ENCODE measurements around the gene ECEL1.
"Not testable (repeated sequence)": the region's sequence is repeated elsewhere in the genome, so short reads cannot be mapped to it uniquely, and the experiment has no call there.

Gene ECEL1

DNA sequence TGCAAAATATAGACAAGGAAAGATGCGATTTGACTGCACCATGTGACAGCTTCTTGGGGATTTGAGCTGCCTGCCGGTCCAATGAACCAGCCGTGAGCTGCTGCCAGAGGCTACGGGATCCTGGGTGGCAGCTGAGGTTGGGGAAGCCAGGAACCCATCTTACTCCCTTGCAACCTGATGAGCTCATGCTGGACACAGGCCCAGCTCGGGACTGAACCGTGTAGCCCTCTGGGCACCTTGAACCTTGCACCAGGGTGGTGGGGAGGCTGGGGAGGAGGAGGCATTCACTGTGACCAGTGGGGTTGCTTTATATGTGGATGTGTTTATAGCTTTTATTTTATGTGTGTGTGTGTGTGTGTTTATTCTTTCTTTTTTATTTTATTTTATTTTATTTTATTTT lies 22.6 kb downstream of the ECEL1 start:
- no peak overlapping the region for H3K27ac Mint-ChIP-seq
- H3K4me3 Mint-ChIP-seq: no peak overlapping the region
- no peaks in the 10 kb centered on the region for H3K36me3 Mint-ChIP-seq
- peaks cover 3% of the 10 kb centered on the region for H3K27me3 Mint-ChIP-seq
- no peaks in the 10 kb centered on the region for H3K4me1 Mint-ChIP-seq
- no peaks in the 10 kb centered on the region for H3K9me3 Mint-ChIP-seq

DNA sequence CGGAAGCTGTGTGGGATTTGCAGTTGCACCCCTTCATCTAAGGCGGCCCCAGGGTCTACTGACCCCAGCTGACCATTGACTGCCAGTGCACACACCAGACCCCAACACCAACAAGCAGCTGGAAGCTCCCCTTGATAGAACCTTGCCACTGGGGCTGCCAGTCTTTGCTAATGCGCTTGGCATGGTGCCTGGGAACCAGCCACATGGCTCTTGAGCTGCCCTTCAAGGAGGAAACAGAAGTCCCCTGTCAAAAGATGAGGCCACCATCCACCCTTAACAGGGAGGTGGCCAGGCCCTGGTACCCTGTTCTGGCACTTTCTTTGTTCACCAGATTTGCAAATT lies 23.1 kb downstream of the ECEL1 start:
- Mint-ChIP-seq H3K27ac (no peak overlapping the region), H3K27me3 (peaks cover 3% of the 10 kb centered on the region), H3K4me3 (no peak overlapping the region), H3K4me1 (no peaks in the 10 kb centered on the region), H3K9me3 (no peaks in the 10 kb centered on the region), H3K36me3 (no peaks in the 10 kb centered on the region)

DNA sequence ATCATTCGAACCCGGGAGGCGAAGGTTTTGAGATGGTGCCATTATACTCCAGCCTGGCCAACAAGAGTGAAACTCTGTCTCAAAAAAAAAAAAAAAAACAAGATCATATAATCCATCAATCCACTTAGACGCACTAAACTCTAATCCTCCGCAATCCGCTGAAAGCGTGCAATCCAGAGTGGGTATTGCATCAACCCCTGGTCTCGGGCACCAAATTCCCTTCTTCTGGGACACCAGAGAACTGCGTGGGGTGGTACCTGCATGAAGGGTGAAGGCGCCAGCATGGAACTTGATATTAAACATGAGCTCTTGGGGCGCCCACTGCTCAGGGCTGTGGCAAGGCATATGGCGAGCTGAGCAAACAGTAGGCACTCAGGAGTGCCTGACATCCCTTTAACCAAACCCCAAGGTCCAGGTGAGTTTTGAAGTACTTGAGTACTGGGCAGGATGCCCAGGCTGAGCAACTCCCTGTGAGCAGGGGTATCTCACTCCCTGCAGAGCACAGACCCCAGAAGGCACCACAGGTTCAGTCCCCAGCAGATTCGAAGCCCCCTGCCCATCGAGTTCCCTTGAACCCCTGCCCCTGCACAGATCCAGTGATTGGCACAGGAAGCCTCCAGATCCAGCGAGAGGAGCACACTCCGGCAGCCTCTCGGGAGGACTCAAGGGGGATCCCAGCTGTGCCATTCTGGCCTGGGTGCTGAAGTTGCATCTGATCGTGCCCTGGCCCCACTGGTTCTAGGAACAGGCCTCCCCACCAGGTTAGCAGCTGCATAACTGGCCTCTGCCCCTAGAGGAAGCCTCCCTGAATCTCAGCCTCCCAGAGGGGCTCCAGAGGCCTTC lies 23.7 kb downstream of the ECEL1 start:
- H3K9me3 Mint-ChIP-seq: no peaks in the 10 kb centered on the region

DNA sequence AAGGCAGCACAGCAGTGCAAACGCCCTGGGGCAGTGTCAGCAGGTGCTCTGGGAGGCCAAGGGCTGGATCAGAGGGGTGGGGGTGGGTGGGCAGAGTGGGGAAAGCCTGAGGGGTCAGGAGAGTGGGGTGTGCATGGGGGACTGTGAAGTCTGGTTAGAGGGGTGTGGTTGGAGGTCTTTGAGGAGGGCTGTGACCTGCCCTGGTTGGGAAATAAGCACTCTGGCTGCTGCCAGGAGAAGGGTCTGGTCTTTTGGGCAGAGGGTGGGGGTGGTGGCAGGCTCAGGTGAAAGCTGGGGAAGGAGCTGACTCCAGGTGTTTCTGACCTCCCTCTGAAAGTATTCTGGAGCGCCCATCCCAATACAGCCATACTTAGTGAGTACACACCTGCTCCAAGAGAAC lies 27.5 kb downstream of the ECEL1 start:
- H3K9me3 Mint-ChIP-seq: no peaks in the 10 kb centered on the region
- H3K27me3 Mint-ChIP-seq: peaks cover 5% of the 10 kb centered on the region

More for the DNA sequence above, 23.7 kb downstream of the ECEL1 start:
- H3K4me3 Mint-ChIP-seq: no peak overlapping the region
- peaks cover 3% of the 10 kb centered on the region for H3K27me3 Mint-ChIP-seq
- no peak overlapping the region for H3K27ac Mint-ChIP-seq
- no peaks in the 10 kb centered on the region for H3K36me3 Mint-ChIP-seq
- no peaks in the 10 kb centered on the region for H3K4me1 Mint-ChIP-seq

DNA sequence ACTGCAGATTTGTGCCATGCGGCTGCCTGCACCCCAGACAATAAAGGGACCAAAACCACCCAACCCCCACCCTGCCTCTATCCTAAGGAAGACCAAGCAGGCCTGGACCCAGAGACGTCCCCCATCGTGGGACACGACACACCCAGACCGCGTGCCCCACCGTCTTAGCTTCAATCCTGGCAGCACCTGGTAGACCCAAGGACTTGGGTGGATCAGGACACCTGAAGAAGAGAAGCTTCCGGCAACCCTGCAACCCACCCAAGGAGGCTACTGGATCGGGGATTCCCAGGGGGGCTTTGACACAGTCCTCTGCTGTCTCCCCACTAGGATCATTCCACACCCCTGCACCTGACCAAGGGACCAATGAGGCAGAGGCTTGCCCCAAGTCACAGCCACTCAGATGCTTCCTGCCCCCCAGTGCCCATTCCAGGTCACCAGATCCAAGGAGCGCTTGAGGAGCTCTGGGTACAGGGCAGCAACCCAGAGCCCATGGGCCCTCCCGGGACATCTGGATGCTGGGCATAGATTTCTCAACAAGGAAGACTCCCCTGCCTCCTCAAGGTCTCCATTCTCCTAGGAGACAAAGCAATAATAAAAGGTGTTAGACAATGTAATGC lies 28.1 kb downstream of the ECEL1 start:
- H3K27me3 Mint-ChIP-seq: peaks cover 5% of the 10 kb centered on the region
- H3K4me1 Mint-ChIP-seq: no peaks in the 10 kb centered on the region
- no peak overlapping the region for H3K4me3 Mint-ChIP-seq
- H3K36me3 Mint-ChIP-seq: no peaks in the 10 kb centered on the region
- H3K27ac Mint-ChIP-seq: no peak overlapping the region
- no peaks in the 10 kb centered on the region for H3K9me3 Mint-ChIP-seq

More for the DNA sequence above, 27.5 kb downstream of the ECEL1 start:
- Mint-ChIP-seq H3K27ac (no peak overlapping the region), H3K4me3 (no peak overlapping the region), H3K36me3 (no peaks in the 10 kb centered on the region), H3K4me1 (no peaks in the 10 kb centered on the region)

DNA sequence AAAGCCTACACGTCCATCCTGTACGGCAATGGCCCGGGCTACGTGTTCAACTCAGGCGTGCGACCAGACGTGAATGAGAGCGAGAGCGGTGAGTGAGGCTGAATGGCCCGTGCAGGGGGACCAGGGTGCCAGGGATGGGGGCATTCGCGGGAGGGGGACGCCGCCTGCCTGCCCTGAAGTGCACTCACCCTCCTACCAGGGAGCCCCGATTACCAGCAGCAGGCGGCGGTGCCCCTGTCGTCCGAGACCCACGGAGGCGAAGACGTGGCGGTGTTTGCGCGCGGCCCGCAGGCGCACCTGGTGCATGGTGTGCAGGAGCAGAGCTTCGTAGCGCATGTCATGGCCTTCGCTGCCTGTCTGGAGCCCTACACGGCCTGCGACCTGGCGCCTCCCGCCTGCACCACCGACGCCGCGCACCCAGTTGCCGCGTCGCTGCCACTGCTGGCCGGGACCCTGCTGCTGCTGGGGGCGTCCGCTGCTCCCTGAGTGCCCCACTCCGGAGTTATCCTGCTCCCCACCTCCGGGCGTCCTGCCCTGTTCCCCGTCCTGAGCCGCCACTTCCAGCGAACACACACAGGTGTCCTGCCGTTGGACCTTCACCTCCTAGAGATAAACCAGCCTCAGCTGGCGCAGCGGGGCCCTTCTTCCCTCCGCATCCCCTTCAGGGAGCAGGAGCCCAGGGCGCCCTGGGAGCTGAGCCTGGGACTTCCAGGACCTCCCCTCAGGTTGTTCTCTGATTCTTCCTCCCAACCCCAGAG lies 28.8 kb downstream of the ECEL1 start:
- Mint-ChIP-seq H3K36me3 (no peaks in the 10 kb centered on the region), H3K27ac (no peak overlapping the region), H3K27me3 (peaks cover 5% of the 10 kb centered on the region), H3K9me3 (no peaks in the 10 kb centered on the region), H3K4me3 (no peak overlapping the region), H3K4me1 (no peaks in the 10 kb centered on the region)

DNA sequence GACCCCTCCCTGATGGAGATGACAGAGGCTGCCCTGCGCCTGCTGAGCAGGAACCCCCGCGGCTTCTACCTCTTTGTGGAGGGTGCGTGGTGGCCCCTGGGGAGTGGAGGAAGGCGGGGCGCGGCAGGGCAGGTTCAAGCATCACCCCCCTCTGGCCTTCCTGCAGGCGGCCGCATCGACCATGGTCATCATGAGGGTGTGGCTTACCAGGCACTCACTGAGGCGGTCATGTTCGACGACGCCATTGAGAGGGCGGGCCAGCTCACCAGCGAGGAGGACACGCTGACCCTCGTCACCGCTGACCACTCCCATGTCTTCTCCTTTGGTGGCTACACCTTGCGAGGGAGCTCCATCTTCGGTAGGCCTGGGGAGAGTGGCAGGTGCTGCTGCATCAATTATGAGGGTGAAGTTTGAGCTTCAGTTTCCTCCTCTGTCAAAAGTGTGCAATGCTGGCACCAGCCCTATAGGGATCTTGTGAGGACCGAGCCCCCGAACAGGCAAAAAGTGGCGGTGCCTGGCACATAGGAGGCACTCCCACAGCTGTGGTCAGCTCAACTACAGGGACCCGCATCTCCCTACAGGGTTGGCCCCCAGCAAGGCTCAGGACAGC lies 29.5 kb downstream of the ECEL1 start:
- Mint-ChIP-seq H3K36me3 (no peaks in the 10 kb centered on the region), H3K4me1 (no peaks in the 10 kb centered on the region), H3K27ac (no peak overlapping the region), H3K4me3 (no peak overlapping the region), H3K9me3 (no peaks in the 10 kb centered on the region), H3K27me3 (peaks cover 5% of the 10 kb centered on the region)

DNA sequence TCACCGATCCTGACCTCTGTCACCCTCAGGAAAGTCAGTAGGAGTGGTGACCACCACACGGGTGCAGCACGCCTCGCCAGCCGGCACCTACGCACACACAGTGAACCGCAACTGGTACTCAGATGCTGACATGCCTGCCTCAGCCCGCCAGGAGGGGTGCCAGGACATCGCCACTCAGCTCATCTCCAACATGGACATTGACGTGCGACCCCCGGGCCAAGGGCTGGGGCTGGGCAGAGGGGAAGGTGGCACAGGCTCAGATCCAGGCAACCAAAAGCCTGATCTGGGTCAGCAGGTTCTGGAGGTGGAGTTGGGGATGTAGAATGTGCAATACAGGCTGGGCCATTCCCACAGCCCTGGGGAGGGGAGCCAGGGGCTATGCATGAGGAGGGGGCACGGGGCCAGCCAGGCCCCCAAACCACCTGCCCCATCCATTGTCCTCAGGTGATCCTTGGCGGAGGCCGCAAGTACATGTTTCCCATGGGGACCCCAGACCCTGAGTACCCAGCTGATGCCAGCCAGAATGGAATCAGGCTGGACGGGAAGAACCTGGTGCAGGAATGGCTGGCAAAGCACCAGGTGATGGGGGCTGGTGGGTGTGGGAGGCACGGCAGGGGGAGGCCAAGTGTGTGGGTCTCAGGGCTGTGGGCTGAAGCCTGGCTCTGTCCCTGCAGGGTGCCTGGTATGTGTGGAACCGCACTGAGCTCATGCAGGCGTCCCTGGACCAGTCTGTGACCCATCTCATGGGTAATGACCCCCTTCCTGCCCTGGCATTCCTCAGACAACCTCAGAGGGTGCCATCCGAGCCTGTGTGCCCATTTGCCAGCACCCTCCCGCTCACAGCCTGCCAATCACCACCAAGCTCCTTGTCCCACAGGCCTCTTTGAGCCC lies 30.3 kb downstream of the ECEL1 start:
- no peaks in the 10 kb centered on the region for H3K9me3 Mint-ChIP-seq
- H3K36me3 Mint-ChIP-seq: no peaks in the 10 kb centered on the region
- H3K4me1 Mint-ChIP-seq: no peaks in the 10 kb centered on the region
- H3K27ac Mint-ChIP-seq: no peak overlapping the region
- no peak overlapping the region for H3K4me3 Mint-ChIP-seq
- H3K27me3 Mint-ChIP-seq: peaks cover 5% of the 10 kb centered on the region

DNA sequence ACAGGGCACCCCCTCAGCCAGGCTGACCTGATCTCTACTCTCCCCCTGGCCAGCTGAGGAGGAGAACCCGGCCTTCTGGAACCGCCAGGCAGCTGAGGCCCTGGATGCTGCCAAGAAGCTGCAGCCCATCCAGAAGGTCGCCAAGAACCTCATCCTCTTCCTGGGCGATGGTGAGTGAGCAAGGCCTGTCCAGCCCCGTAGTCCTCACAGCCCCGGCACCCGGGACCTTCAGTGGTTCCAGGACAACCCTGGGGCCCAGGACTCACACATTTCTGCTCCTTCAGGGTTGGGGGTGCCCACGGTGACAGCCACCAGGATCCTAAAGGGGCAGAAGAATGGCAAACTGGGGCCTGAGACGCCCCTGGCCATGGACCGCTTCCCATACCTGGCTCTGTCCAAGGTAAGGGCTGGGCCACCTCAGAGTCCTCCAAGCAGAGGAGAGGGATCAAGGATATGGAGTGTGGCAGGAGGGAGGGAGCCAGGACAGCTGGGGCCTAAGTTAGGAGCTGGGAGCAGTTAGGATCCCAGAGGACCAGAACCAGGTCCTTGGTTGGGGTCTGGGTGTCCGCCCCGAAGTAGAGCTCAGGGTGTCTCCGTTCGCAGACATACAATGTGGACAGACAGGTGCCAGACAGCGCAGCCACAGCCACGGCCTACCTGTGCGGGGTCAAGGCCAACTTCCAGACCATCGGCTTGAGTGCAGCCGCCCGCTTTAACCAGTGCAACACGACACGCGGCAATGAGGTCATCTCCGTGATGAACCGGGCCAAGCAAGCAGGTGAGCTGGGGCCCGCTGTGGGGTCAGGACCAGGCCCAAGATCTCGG lies 31.1 kb downstream of the ECEL1 start:
- H3K4me1 Mint-ChIP-seq: no peaks in the 10 kb centered on the region
- no peak overlapping the region for H3K27ac Mint-ChIP-seq
- no peaks in the 10 kb centered on the region for H3K9me3 Mint-ChIP-seq
- no peak overlapping the region for H3K4me3 Mint-ChIP-seq
- no peaks in the 10 kb centered on the region for H3K36me3 Mint-ChIP-seq
- H3K27me3 Mint-ChIP-seq: peaks cover 5% of the 10 kb centered on the region

DNA sequence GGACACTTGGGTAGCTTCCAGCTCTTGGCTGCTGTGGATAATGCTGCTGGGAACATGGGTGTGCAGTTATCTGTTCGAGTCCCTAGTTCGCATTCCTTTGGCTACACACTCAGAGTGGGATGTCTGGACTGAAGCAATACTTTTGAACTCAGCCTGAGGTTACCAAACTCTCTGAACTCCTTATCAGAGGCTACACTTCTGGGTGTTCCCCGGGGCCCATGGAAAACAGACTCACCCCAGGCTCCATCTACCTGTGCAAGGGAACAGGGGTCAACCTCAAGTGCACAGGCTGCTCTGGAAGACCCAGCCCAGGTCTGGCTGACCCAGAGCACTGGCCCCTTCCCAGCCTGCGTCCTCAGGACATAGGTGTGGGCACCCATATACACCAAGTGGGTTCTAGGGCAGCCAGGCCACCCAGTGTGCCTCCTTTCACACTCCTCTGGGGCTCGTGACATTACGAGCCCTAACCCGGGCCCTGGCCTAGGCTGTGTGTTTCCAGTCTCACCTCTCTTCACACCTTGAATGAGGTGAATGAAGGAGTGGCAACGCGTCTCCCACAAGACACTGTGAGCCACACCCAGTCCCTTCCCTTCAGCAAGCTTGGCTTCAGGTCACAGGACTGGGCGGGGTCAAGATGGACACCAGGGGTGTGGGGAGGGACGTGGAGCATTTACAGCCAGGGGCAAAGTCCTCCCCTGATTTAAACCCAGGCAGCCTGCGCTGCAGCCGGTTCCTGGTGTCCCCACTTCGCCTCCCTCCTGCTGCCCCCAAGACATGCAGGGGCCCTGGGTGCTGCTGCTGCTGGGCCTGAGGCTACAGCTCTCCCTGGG lies 32.0 kb downstream of the ECEL1 start, which contains the start of gene ALPI:
Gene ALPI (plus strand): TSS at position 728 of the 830 bp plus-strand sequence. CDS start 47 bp downstream, at position 775.
- no peaks in the 10 kb centered on the region for H3K9me3 Mint-ChIP-seq
- H3K27ac Mint-ChIP-seq: no peak within 1 kb of the TSS
- H3K4me1 Mint-ChIP-seq: no peaks in the 10 kb centered on the region
- H3K4me3 Mint-ChIP-seq: no peak within 1 kb of the TSS
- H3K27me3 Mint-ChIP-seq: peaks cover 5% of the 10 kb centered on the region
- H3K36me3 Mint-ChIP-seq: no peaks in the 10 kb centered on the region

DNA sequence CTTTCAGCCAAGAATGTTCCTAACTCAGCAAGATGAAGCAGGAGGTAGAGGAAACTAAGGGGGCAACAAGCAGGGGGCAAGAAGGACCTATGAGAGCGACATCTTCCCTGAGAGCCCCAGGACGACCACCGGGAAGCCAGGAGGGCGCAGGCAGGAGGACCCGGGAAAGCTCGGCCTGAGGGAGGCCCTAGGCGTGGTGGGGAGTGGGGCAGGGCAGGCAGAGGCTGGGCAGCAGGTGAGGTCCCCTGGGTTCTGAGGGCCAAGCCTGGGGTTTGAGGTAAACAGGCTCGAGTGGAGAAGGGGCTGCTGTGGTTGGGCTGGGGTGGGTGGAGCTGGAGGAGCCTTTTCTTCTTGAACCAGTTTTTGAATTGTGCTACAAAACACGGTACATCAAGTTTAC lies 33.0 kb downstream of the ECEL1 start:
- Mint-ChIP-seq H3K9me3 (no peaks in the 10 kb centered on the region), H3K36me3 (no peaks in the 10 kb centered on the region), H3K4me1 (no peaks in the 10 kb centered on the region), H3K4me3 (no peak overlapping the region), H3K27me3 (peaks cover 4% of the 10 kb centered on the region), H3K27ac (no peak overlapping the region)

DNA sequence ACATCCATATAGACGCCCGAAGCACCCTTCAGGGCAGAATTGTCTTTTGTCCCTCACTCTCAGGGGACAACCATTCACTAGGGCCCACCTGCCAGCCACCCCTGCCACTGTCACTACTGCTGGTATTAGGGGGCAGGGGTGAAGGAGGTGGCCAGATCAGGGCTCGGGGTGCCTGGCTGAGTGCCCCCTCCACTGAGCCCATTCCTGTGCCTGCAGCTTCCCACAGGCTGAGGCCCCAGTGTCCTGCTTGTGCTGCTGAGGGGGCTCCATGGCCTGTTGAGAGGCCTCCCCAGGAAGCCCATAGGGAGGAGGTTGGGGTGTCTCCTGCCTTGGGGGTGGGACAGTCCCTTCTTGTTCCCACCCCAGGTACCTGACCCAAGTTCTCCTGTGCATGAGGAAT lies 36.0 kb downstream of the ECEL1 start:
- H3K4me1 Mint-ChIP-seq, H3K27me3 Mint-ChIP-seq, H3K9me3 Mint-ChIP-seq, H3K36me3 Mint-ChIP-seq, H3K27ac Mint-ChIP-seq, H3K4me3 Mint-ChIP-seq: not testable (repeated sequence)

DNA sequence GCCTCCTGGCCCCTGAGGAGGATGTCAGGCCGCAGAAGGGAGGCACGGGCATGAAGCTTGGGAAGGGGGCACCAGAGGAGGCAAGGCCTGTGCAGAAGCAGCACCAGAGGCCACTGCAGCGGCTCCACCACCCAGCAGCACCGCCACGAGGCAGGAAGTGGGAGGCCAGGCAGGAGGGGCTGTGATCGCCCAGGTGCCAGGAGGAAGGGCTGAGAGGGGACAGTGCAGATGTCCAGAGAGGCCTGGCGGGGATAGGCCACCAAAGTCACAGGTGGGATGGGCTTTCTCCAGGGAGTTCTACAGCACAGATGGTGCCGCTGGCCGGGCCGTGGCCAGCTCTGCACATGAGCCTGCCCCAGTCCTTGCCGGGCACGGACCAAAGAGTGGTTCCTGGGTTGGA lies 37.7 kb downstream of the ECEL1 start:
- Mint-ChIP-seq H3K27ac (no peak overlapping the region), H3K4me1 (no peaks in the 10 kb centered on the region), H3K9me3 (no peaks in the 10 kb centered on the region), H3K4me3 (no peak overlapping the region), H3K27me3 (no peaks in the 10 kb centered on the region), H3K36me3 (no peaks in the 10 kb centered on the region)

DNA sequence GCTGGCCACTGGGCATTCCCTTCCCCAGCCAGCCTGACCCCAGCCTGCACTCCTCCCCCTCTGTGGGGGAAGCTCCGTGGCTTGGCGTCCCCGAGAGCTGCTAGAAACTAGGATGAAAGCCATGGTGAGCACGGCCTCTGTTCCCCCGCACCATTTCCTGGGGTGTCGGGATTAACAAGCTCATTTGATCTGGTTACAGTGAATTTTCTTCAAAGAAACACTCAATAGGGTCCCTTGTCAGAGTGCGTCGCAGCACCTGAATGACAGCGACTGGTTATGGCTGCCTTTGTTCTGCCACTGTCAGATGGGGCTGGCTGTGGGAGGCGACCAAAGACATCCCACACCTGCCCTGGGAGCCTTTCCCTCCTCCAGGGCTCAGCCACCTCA lies 39.3 kb downstream of the ECEL1 start:
- Mint-ChIP-seq H3K4me1 (no peaks in the 10 kb centered on the region), H3K36me3 (no peaks in the 10 kb centered on the region), H3K9me3 (no peaks in the 10 kb centered on the region), H3K27ac (no peak overlapping the region), H3K4me3 (no peak overlapping the region), H3K27me3 (no peaks in the 10 kb centered on the region)

All from activated naive CD4-positive, alpha-beta T cell treated with anti-CD3 and anti-CD28 coated beads, Interleukin-2, amount 50 U/mL, for 24 hours (primary cell).